ENCODE results near the gene HPSE2. TPM values are rescaled to one million over a fixed set of nuclear protein-coding genes. Genes with fewer than 3 reads are reported as not detected.

The HPSE2 gene
- total and polyA plus RNA-seq, 5 experiments from 2014 or later = 0.07 TPM; not detected in 4

DNA sequence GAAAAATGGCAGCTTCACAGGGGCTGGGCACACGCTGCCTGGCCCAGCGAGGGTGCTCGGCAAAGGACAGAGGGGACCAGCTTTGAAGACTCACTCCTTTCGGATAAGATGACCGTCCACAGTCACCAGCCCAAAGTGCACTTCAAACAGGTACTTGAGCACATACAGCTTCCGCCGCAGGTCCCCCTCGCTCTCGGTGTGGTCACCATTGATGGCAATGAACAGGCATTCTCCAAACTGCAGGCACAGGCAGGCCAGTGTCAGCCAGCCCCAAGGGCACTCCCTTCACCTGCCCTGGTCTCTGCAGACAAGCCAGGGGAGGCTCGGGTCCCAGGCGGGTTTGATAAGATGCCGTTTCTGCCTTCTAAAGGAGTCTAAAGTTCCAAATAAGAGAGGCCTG lies 800.5 kb downstream of the HPSE2 start:
- ATAC-seq = no peak
- Mint-ChIP-seq H3K4me3 (no peak overlapping the region), H3K9me3 (peaks cover 0 to 7% (median 3%) of the 10 kb centered on the region in 9 donors), H3K4me1 (peaks cover 0 to 6% (median 4%) of the 10 kb centered on the region in 4 donors), H3K36me3 (peaks cover 24 to 91% (median 53%) of the 10 kb centered on the region in 3 donors), H3K27ac (peak overlapping the region in 1 of 10 donors; percentile 38), H3K27me3 (no peaks in the 10 kb centered on the region)
- no peak for DNase-seq
- POLR2A ChIA-PET = interaction anchor here (1.8 kb wide), 1 partner anchor 11 kb away, joined by 5 read pairs; no protein-coding TSS in a partner anchor

- no peak for DNase-seq
- POLR2A ChIA-PET = interaction anchor here (1.8 kb wide), 1 partner anchor 12 kb away, joined by 5 read pairs; no protein-coding TSS in a partner anchor
- no peak overlapping the region for H3K4me3 Mint-ChIP-seq
- peaks cover 0 to 5% (median 3%) of the 10 kb centered on the region in 4 donors for H3K4me1 Mint-ChIP-seq
- H3K9me3 Mint-ChIP-seq = peaks cover 0 to 7% (median 3%) of the 10 kb centered on the region in 9 donors
- H3K27me3 Mint-ChIP-seq = no peaks in the 10 kb centered on the region
- H3K36me3 Mint-ChIP-seq = peaks cover 24 to 91% (median 49%) of the 10 kb centered on the region in 3 donors
- H3K27ac Mint-ChIP-seq = no peak overlapping the region
- ATAC-seq = no peak
Observed at GRCh38 chr10:98433881-98434732, 801.5 kb downstream of the HPSE2 start.

DNA sequence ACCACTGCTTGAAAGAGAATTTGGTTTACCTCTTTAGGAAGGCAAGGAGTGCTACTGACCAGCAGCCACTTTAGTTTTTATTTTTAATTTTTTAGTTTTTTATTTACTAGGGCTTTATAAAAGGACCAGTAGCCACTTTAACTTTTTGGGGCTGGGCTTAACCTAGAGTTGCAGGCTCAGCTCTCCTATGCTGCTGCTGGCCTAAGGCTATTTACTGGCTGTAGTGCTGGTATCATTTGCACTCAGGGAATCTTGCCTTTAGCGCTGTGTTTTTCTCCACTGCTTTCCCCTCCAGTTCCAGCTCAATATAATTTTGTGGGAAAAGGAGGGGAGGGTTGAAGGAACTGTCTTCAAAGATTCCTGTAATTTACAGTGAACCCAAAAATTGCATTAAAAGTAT lies 802.3 kb downstream of the HPSE2 start:
- POLR2A ChIA-PET = interaction anchor here (0.6 to 1.8 kb wide), 2 partner anchors 13 to 20 kb away, joined by 3 to 5 read pairs; no protein-coding TSS in a partner anchor
- H3K36me3 Mint-ChIP-seq = peaks cover 24 to 89% (median 49%) of the 10 kb centered on the region in 3 donors
- H3K27me3 Mint-ChIP-seq = no peaks in the 10 kb centered on the region
- peaks cover 0 to 5% (median 2%) of the 10 kb centered on the region in 4 donors for H3K4me1 Mint-ChIP-seq
- DNase-seq = no peak
- H3K4me3 Mint-ChIP-seq = no peak overlapping the region
- ATAC-seq = no peak
- H3K27ac Mint-ChIP-seq = no peak overlapping the region
- H3K9me3 Mint-ChIP-seq = peaks cover 0 to 7% (median 3%) of the 10 kb centered on the region in 9 donors

DNA sequence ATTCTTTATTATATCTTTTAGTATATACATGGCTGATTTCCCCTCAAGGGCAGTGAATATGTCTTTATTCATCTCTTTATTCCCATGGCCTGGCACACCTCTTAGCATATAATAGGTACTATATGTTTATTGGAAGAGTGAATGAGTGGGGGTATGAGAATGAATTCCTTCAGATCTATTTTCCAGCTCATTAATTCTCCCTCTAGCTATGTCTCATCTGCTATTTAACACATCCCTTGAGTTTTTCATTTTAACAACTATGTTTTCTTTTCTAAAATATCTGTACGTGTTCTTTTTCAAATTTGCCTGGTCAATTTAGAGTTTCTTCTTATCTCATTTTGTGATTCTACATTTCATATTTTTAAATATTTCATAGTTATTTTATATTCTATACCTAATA lies 803.3 kb downstream of the HPSE2 start:
- Mint-ChIP-seq H3K27me3 (no peaks in the 10 kb centered on the region), H3K36me3 (peaks cover 24 to 88% (median 49%) of the 10 kb centered on the region in 3 donors), H3K4me3 (no peak overlapping the region), H3K4me1 (peaks cover 0 to 2% (median 0%) of the 10 kb centered on the region in 4 donors), H3K27ac (no peak overlapping the region), H3K9me3 (peaks cover 0 to 7% (median 3%) of the 10 kb centered on the region in 9 donors)
- DNase-seq = no peak
- ATAC-seq = no peak
- POLR2A ChIA-PET = no interaction called here

- H3K27me3 Mint-ChIP-seq = no peaks in the 10 kb centered on the region
- no peak for ATAC-seq
- POLR2A ChIA-PET = no interaction called here
- H3K27ac Mint-ChIP-seq = peak overlapping the region in 1 of 10 donors; percentile 1
- H3K4me1 Mint-ChIP-seq = no peaks in the 10 kb centered on the region
- peaks cover 0 to 7% (median 3%) of the 10 kb centered on the region in 9 donors for H3K9me3 Mint-ChIP-seq
- H3K4me3 Mint-ChIP-seq = no peak overlapping the region
- peaks cover 24 to 87% (median 45%) of the 10 kb centered on the region in 3 donors for H3K36me3 Mint-ChIP-seq
- DNase-seq = no peak
Observed at GRCh38 chr10:98431016-98431415, 804.6 kb downstream of the HPSE2 start.

DNA sequence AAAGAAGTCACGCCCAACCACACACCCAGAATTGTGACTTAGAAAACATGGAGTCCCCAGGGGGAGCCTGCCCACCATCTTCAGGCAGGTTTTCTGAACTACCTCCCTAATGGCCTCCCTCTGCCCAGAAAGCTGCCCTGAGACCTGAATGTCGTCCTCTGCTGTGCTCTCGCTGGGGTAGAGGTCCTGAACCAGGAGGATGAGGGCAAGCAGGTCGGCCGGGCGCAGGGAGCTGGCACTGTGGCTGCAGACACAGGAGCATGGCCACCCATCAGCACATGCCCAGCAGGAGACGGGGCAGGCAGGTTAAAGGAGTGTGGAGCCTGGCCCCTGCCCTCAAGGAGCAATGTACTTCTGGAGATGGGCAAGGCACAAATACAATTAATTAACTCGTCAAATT lies 805.2 kb downstream of the HPSE2 start:
- POLR2A ChIA-PET = no interaction called here
- H3K4me3 Mint-ChIP-seq = no peak overlapping the region
- H3K27ac Mint-ChIP-seq = peak overlapping the region in 2 of 10 donors; percentile 40 to 41
- DNase-seq (no peak), ATAC-seq (no peak)
- no peaks in the 10 kb centered on the region for H3K27me3 Mint-ChIP-seq
- peaks cover 19 to 81% (median 39%) of the 10 kb centered on the region in 3 donors for H3K36me3 Mint-ChIP-seq
- H3K9me3 Mint-ChIP-seq = peaks cover 0 to 7% (median 3%) of the 10 kb centered on the region in 9 donors
- no peaks in the 10 kb centered on the region for H3K4me1 Mint-ChIP-seq

DNA sequence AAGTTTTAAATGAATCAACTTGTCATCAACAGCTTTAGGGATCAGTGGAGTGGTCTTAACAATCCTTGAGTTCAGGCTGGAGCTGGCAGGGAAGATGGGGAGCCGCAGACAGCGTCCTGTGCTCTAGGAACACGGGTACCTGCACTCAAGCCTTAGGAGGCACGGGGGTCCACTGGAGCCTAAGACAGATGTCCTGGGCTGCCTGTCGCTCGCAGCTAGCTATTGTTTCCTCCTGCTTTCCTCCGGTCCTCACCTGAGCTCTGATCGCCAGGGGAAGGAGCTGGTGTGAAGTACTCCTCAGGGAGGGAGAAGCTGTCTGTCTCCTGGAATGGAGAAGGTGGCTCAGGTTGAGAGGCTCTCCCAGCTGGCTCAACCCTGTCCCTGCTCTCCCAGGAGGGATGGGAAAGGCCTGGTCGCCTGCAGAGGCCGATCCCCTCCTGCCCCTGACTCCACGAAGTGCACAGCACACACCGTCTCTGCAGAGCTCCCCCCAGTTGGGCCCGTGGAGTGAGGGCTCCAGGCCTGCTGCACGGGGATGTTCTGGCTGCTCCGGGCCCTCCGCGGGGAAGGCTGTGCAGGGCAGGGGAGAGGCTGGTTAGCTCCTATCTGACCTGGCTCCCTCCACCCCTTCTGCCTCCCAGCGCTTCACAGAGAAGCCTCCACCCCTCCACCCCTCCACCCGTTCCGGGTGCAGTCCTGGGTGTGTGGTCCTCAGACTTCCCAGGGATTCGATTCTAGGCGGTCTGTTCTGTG lies 806.2 kb downstream of the HPSE2 start:
- Mint-ChIP-seq H3K4me1 (no peaks in the 10 kb centered on the region), H3K4me3 (no peak overlapping the region), H3K36me3 (peaks cover 14 to 72% (median 31%) of the 10 kb centered on the region in 3 donors), H3K27me3 (no peaks in the 10 kb centered on the region), H3K9me3 (peaks cover 0 to 7% (median 3%) of the 10 kb centered on the region in 9 donors), H3K27ac (no peak overlapping the region)
- POLR2A ChIA-PET = no interaction called here
- DNase-seq = no peak
- no peak for ATAC-seq

DNA sequence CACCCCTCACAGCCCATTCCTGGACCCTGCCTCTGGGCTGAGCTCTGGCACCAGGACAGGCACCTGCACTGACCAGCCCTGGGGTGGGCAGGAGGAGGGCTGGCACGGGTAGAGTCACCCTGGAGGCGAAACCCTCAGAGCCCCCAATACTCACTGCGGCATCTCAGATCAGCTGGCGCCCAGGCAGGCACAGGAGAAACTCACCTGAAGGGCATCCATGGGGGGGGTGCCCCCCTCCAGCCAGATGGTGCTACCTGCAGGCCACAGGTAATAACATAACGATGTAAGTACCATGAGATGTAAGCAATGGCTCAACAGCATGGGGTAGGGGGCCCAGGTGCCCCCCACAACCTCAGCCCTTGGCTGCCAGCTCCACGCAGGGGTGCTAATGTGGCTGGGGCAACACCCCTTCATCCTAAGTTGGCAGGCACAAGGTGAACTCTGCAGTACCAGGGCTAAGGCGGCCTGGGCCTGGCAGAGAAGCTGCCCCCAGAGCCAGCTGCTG lies 808.6 kb downstream of the HPSE2 start:
- H3K36me3 Mint-ChIP-seq = peaks cover 5 to 59% (median 8%) of the 10 kb centered on the region in 3 donors
- POLR2A ChIA-PET = no interaction called here
- no peak overlapping the region for H3K4me3 Mint-ChIP-seq
- H3K9me3 Mint-ChIP-seq = peaks cover 0 to 4% (median 3%) of the 10 kb centered on the region in 9 donors
- DNase-seq (no peak), ATAC-seq (no peak)
- no peaks in the 10 kb centered on the region for H3K27me3 Mint-ChIP-seq
- no peaks in the 10 kb centered on the region for H3K4me1 Mint-ChIP-seq
- H3K27ac Mint-ChIP-seq = no peak overlapping the region

GRCh38 chr10:98425511-98426352 lies 809.9 kb downstream of the HPSE2 start:
- POLR2A ChIA-PET = no interaction called here
- peak; percentile 58 to 62 for ATAC-seq
- Mint-ChIP-seq H3K4me3 (no peak overlapping the region), H3K4me1 (no peaks in the 10 kb centered on the region), H3K27me3 (no peaks in the 10 kb centered on the region), H3K9me3 (no peaks in the 10 kb centered on the region), H3K27ac (no peak overlapping the region), H3K36me3 (peaks cover 0 to 54% (median 1%) of the 10 kb centered on the region in 3 donors)
- DNase-seq = peak in 5 of 10 donors; percentile 28 to 43 (median 35)

- H3K4me1 Mint-ChIP-seq = no peaks in the 10 kb centered on the region
- H3K36me3 Mint-ChIP-seq = peaks cover 0 to 46% (median 0%) of the 10 kb centered on the region in 3 donors
- POLR2A ChIA-PET = no interaction called here
- DNase-seq (no peak), ATAC-seq (no peak)
- H3K9me3 Mint-ChIP-seq = no peaks in the 10 kb centered on the region
- H3K27ac Mint-ChIP-seq = peak overlapping the region in 2 of 10 donors; percentile 34 to 48
- H3K27me3 Mint-ChIP-seq = no peaks in the 10 kb centered on the region
- no peak overlapping the region for H3K4me3 Mint-ChIP-seq
Observed at GRCh38 chr10:98424295-98425254, 811.1 kb downstream of the HPSE2 start.

DNA sequence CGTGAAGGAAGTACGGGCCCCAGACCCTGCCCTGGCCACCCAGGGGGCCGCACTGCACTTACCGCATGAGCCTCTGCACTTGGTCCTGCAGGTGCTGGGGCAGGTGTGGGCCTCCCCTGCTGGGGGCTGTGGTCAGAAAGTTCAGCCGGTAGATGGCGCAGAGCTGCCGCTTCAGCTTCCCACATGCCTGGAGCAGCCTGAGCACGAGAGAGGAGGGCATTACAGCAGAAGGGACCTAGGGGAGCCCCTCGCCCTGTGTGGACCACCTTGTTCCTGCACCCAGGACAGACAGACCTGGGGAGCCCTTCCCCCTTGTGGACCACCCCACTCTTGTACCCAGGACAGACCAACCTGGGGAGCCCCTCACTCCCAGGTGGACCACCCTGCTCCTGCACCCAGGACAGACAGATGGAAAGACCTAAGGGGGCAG lies 811.9 kb downstream of the HPSE2 start:
- ATAC-seq = no peak
- Mint-ChIP-seq H3K4me3 (no peak overlapping the region), H3K4me1 (no peaks in the 10 kb centered on the region), H3K36me3 (peaks cover 0 to 47% (median 0%) of the 10 kb centered on the region in 3 donors), H3K27ac (no peak overlapping the region), H3K9me3 (no peaks in the 10 kb centered on the region), H3K27me3 (no peaks in the 10 kb centered on the region)
- DNase-seq = no peak
- POLR2A ChIA-PET = interaction anchor here (0.9 kb wide), 1 partner anchor 9 kb away, joined by 4 read pairs; the partner anchor contains the start of gene PYROXD2
